ENCODE data around the gene ZNF878.

DNA sequence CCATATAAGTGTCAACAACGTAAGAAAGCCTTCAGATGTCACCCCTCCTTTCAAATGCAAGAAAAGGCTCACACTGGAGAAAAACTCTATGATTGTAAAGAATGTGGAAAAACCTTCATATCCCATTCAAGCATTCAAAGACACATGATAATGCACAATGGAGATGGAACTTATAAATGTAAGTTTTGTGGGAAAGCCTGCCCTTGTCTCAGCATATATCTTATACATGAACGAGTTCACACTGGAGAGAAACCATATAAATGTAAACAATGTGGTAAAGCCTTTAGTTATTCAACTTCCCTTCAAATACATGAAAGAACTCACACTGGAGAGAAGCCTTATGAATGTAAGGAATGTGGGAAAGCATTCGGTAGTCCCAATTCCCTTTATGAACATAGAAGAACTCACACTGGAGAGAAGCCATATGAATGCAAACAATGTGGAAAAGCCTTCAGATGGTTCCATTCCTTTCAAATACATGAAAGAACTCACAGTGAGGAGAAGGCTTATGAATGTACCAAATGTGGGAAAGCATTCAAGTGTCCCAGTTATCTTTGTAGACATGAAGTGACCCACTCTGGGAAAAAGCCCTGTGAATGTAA is 22.9 kb upstream of the ZNF878 start:
- TF ChIP-seq POLR2A (IDR thresholded peaks at IDR 0.05), result no peak
- TF ChIP-seq, protein P1, sequence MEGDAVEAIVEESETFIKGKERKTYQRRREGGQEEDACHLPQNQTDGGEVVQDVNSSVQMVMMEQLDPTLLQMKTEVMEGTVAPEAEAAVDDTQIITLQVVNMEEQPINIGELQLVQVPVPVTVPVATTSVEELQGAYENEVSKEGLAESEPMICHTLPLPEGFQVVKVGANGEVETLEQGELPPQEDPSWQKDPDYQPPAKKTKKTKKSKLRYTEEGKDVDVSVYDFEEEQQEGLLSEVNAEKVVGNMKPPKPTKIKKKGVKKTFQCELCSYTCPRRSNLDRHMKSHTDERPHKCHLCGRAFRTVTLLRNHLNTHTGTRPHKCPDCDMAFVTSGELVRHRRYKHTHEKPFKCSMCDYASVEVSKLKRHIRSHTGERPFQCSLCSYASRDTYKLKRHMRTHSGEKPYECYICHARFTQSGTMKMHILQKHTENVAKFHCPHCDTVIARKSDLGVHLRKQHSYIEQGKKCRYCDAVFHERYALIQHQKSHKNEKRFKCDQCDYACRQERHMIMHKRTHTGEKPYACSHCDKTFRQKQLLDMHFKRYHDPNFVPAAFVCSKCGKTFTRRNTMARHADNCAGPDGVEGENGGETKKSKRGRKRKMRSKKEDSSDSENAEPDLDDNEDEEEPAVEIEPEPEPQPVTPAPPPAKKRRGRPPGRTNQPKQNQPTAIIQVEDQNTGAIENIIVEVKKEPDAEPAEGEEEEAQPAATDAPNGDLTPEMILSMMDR (IDR thresholded peaks at IDR 0.05), result no peak
